GM23338 (cell line): ENCODE results near the gene PCDHGA11.

Experiments used
- CTCF ChIP-seq, 2 experiments: fragments of 200-600 bp in 1 of 2; sonication (generic) in 1 of 2; conservative IDR thresholded peaks; 2 replicates each; pipeline versions ENCODE4 v1.5.1 to v1.6.1; 2016 to 2017; ENCODE audit warnings: antibody characterized with exemption in 2 of 2, low read depth in 2 of 2, mild to moderate bottlenecking in 2 of 2, moderate library complexity in 1 of 2
- EZH2phosphoT487 ChIP-seq: fragments of 200-600 bp; sonication (generic); IDR thresholded peaks from one replicate; pipeline ENCODE4 v1.8.1; 2018; ENCODE audit warnings: antibody characterized with exemption; ENCODE audit not compliant: unreplicated experiment
- REST ChIP-seq: IDR thresholded peaks from one replicate; pipeline ENCODE4 v1.6.1; 2018; ENCODE audit warnings: antibody characterized with exemption; ENCODE audit not compliant: unreplicated experiment
- ZNF462 ChIP-seq: fragments of 250-450 bp; sonication (Bioruptor Pico); IDR thresholded peaks from 2 replicates; pipeline ENCODE4 v1.5.0; 2020; ENCODE audit warnings: mild to moderate bottlenecking, moderate library complexity

GRCh38 chr5:141437221-141437620 is 16.4 kb downstream of the PCDHGA11 start:
- TF ChIP-seq CTCF (conservative IDR thresholded peaks at IDR 0.05; ENCODE audit: low read depth in 2 of 2) (no peak), EZH2phosphoT487 (no peak), REST (no peak), ZNF462 (CRISPR knock-in tag) (no peak)
